HG02840 (cell line): ENCODE results near the gene UGT2B7.
A peak's percentile ranks its signal among the peaks of the same experiment; 100 is the strongest.
"Not testable (repeated sequence)": the region's sequence is repeated elsewhere in the genome, so short reads cannot be mapped to it uniquely, and the experiment has no call there.

Source experiments
- ATAC-seq: cut with Tn5 transposase; IDR thresholded peaks from one replicate; pipeline ENCODE4 v1.9.1; 2021; ENCODE audit warnings: mild to moderate bottlenecking, moderate library complexity, moderate number of reproducible peaks; ENCODE audit not compliant: unreplicated experiment, low FRiP score

The UGT2B7 gene

GRCh38 chr4:69096111-69096656, at the start of gene UGT2B7:
Gene UGT2B7, plus strand, starts transcription at chr4:69096474. Its CDS starts 47 bp downstream, at chr4:69096521.
- no peak for ATAC-seq

- ATAC-seq = no peak
Observed at GRCh38 chr4:69049860-69050259, 46.4 kb upstream of the UGT2B7 start.

GRCh38 chr4:69050853-69051575, 45.3 kb upstream of the UGT2B7 start:
- not testable (repeated sequence) for ATAC-seq

- no peak for ATAC-seq
Observed at GRCh38 chr4:69051576-69051943, 44.7 kb upstream of the UGT2B7 start.

GRCh38 chr4:69053309-69053885, 42.9 kb upstream of the UGT2B7 start:
- ATAC-seq = not testable (repeated sequence)

GRCh38 chr4:69054033-69054432, 42.2 kb upstream of the UGT2B7 start:
- ATAC-seq = not testable (repeated sequence)

- no peak for ATAC-seq
Observed at GRCh38 chr4:69054578-69055200, 41.6 kb upstream of the UGT2B7 start.

GRCh38 chr4:69056150-69056549, 40.1 kb upstream of the UGT2B7 start:
- no peak for ATAC-seq

GRCh38 chr4:69056921-69057550, 39.2 kb upstream of the UGT2B7 start:
- ATAC-seq = no peak

GRCh38 chr4:69057620-69058409, 38.5 kb upstream of the UGT2B7 start:
- peak; percentile 66 for ATAC-seq

GRCh38 chr4:69058410-69059059, 37.7 kb upstream of the UGT2B7 start:
- no peak for ATAC-seq

GRCh38 chr4:69060651-69061308, 35.5 kb upstream of the UGT2B7 start:
- no peak for ATAC-seq

GRCh38 chr4:69064391-69064790, 31.9 kb upstream of the UGT2B7 start:
- ATAC-seq = no peak

- no peak for ATAC-seq
Observed at GRCh38 chr4:69066945-69067344, 29.3 kb upstream of the UGT2B7 start.

GRCh38 chr4:69069085-69069484, 27.2 kb upstream of the UGT2B7 start:
- ATAC-seq = no peak

GRCh38 chr4:69070590-69070989, 25.7 kb upstream of the UGT2B7 start:
- no peak for ATAC-seq

GRCh38 chr4:69071286-69071685, 25.0 kb upstream of the UGT2B7 start:
- ATAC-seq = no peak

- ATAC-seq = no peak
Observed at GRCh38 chr4:69073375-69073774, 22.9 kb upstream of the UGT2B7 start.

GRCh38 chr4:69075061-69075792, 21.0 kb upstream of the UGT2B7 start:
- no peak for ATAC-seq
